Adipose tissue (tissue), 3 donors: ENCODE measurements around the gene KLRF2. TPM values are rescaled to one million over a fixed set of nuclear protein-coding genes. Genes with fewer than 3 reads are reported as not detected.

ENCODE experiments used
- H3K27ac ChIP-seq: one replicate; pipeline ENCODE4 v1.5.1; 2013; ENCODE audit warnings: low read depth, low read length
- WGBS, 3 donors: extraction: QIAGEN DNeasy Blood & Tissue Kit; methylation state at CpG; one replicate each; pipeline ENCODE4 v1.1.7; 2013; 5-methylcytosine and 5-hydroxymethylcytosine counted together
- polyA plus RNA-seq, 3 donors: library from polyadenylated mRNA; stranded (reverse); fragments of 200-250 nt; gene quantifications; one replicate each; pipeline ENCODE4 v1.2.3, GENCODE V29; 2013
- donor health status: healthy with polysubstance abuse.
- donor health status: Bipolar disorder and iron deficiency.
- donor health status: healthy.

The KLRF2 gene
- polyA plus RNA-seq, 3 donors, result not detected

DNA sequence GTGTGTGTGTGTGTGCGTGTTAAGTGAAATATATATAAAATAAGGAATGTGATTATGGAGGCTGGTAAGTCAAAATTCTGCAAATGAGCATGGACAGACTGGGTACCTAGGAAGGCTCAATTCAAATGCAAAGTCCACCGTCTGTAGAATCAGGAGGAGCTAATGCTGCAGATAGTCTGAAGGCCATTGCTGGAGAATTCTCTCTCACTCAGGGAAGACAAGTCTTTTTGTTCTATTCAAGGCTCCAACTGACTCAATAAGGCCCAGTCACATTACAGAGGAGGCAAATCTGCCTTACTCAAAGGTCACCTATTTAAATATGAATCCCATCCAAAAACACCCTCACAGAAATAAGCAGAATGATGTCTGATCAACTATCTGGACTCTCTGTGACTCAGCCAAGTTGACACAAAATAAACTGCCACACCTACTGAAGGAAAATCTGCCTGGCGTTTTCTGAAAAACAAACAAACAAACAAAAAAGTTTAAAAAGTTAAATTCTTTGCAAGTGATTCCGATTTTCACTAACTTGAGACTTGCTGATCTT lies 684 bp upstream of the KLRF2 start:
- whole genome bisulfite sequencing, 3 donors, result 75 to 91% (median 89%) methylated on average over 4 of the region's 4 CpGs
- no peak overlapping the region for H3K27ac ChIP-seq

- no peak overlapping the region for H3K27ac ChIP-seq
- WGBS, 3 donors, result 92 to 94% (median 92%) methylated on average over 5 of the region's 5 CpGs
These were observed 699 bp downstream of the KLRF2 start for GRCh38 chr12:9881988-9882387.

- no peak overlapping the region for H3K27ac ChIP-seq
These were observed 1.9 kb downstream of the KLRF2 start for GRCh38 chr12:9883175-9883574.

GRCh38 chr12:9888665-9889273 lies 7.5 kb downstream of the KLRF2 start:
- 32 to 68% (median 65%) methylated on average over 4 of the region's 4 CpGs for WGBS, 3 donors
- H3K27ac ChIP-seq, result no peak overlapping the region

- no peak overlapping the region for H3K27ac ChIP-seq
- WGBS, 3 donors, result 71 to 85% (median 82%) methylated on average over 6 of the region's 6 CpGs
These were observed 14.1 kb downstream of the KLRF2 start for GRCh38 chr12:9895215-9895971.

GRCh38 chr12:9897535-9897934 lies 16.2 kb downstream of the KLRF2 start:
- H3K27ac ChIP-seq, result no peak overlapping the region
- 73 to 86% (median 78%) methylated on average over 6 of the region's 6 CpGs for WGBS, 3 donors

GRCh38 chr12:9899209-9899608 lies 17.9 kb downstream of the KLRF2 start:
- WGBS, 3 donors, result 75 to 89% (median 81%) methylated on average over 2 of the region's 2 CpGs
- no peak overlapping the region for H3K27ac ChIP-seq

DNA sequence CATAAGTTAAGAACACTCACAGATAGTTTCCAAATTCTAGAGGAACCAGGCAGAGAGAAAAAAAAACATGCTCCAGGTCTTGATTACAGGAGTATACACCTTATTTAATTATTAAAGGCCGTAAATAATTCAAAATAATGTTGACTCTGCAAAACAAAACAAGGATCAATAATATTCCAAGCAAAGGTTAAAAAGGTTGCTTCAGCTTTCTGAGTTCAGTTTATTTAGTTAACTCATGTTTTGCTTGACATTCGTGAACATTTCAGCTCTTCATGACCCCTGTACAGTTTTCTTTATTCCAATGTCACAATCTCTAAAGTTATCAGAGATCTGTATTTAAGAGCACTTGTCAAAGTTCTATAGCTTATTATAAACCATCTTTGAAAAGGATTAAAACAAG lies 19.6 kb downstream of the KLRF2 start:
- 44 to 86% (median 84%) methylated on average over 2 of the region's 2 CpGs for WGBS, 3 donors

GRCh38 chr12:9902539-9903228 lies 21.4 kb downstream of the KLRF2 start:
- H3K27ac ChIP-seq, result no peak overlapping the region
- WGBS, 3 donors, result 82 to 95% (median 91%) methylated on average over 7 of the region's 7 CpGs

More for the DNA sequence above, 19.6 kb downstream of the KLRF2 start:
- H3K27ac ChIP-seq, result no peak overlapping the region

DNA sequence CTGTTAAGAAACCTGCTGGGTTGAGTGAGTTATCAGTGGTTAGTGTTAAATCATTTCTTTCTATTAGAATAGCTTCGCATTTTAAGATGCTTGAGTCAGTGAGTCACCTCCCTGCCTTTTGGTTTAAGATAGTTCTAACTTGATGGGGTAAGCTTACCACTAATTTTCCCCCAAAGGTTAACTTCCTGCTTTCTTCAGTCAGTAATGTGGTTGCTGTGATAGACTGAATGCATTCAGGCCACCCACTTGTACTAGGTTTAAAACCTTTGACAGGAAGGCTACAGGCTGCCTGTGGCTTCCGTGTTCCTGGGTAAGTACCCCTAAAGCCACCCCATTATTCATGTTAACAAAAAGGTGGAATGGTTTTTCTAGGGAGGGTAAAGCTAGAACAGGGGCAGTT lies 25.6 kb downstream of the KLRF2 start:
- H3K27ac ChIP-seq, result no peak overlapping the region
- 61 to 67% (median 62%) methylated on average over 2 of the region's 2 CpGs for WGBS, 3 donors

DNA sequence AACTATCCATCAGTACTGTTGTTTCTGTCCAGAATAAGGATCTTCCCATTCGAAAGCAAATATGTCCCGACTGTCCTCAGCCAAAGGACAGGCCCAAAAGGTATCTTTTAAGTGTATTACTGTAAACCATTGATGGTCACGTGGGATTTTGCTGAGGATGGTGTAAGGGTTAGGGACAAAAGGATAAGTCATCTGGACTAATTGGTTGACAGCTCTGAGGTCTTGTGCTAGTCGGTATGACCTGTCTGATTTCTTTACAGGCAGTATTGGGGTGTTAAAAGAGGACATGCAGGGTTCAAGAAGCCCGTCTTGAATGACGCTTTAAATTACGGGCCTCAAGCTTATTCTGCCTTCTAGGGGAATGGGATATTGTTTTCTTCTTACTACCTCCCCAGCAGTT lies 26.5 kb downstream of the KLRF2 start:
- no peak overlapping the region for H3K27ac ChIP-seq
- 83 to 94% (median 92%) methylated on average over 7 of the region's 7 CpGs for WGBS, 3 donors

DNA sequence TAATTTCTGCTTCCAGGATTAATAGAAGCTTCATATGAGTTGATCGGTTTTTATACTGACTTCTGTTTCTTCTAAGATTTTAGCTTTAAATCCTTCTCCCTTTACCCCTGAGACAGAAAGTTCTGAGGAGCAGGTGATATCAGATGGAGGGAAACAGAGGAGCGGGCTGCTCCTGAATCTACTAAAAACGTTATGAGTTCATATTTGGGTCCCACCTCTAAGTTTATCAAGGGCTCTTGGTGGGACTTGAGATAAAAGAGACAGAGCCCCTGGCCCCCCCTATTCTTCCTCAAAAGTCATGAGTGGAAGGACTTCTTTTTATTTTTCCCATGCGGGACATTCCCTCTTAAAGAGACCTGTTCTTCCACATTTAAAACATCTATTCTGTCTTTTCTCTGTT lies 27.1 kb downstream of the KLRF2 start:
- no peak overlapping the region for H3K27ac ChIP-seq
- 82 to 98% (median 93%) methylated on average over 4 of the region's 4 CpGs for WGBS, 3 donors

DNA sequence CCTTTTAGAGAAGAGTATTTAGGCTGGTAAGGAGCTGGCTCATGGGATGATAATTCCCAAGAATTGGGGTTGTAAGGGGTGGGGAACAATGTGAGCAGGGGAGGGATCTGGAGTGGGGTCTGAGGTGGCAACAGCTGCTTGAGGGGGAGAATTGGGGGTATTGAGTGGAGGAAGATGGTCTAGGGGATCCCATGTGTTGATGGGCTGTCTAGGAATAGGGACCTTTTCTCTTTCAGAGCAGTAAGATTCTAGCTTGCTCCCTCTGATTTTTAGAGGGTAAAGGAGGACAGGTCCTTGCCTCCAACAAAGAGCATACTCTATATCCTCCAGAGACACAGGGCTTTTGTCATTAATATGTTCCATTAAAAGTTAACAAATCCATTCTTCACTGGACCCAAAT lies 28.4 kb downstream of the KLRF2 start:
- no peak overlapping the region for H3K27ac ChIP-seq

DNA sequence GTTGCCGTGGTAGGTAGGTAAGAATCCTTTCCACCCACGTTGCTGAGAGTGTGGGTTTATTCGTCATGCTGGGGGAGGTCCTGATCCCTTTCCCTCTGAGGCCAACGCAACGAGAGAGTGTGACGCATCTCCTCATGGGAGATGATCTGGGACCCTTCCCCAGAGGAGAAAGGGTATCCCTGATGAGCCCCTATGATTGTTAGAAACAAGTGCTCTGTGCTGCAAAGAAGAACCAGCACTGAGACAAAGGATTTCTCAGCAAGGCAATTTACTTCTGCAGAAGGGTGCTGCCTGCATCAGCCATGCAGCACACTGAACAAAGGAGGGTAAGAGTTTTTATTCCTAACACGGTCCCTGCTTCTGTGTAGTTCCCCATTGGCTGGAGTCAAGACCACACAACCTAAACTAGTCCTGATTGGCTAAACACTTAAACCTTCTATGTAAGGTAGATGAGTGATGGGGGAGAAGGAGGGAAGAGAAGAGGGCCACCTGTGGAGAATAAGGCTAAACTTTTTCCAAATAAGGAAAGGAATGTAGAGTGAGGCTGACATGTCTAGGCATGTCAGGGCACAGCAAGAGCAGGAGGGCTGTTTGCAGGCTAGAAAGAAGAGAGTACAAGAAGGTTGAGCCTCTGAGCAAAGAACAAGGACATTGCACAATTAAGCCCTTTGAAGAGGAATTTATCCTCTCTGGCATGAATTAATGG lies 29.6 kb downstream of the KLRF2 start:
- H3K27ac ChIP-seq, result no peak overlapping the region
- WGBS, 3 donors, result 78 to 90% (median 87%) methylated on average over 7 of the region's 7 CpGs

DNA sequence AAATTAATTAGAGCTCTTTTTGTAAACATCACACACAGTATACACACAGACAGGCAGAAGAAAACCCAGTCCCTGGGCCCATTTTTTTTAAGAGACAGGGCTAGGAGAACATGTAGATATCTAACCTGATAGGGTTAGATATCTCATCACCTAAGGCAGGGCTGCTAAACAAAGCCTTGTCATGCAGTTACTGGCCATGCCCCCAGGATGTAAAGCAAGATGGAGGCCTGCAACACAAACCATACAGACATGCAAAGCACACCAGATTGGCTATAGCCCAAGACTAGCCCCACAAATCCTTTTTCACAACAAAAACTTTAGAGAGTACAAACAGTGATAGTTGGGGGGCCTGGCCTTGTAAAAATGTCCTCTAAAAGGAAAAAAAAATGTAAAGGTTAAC lies 30.4 kb downstream of the KLRF2 start:
- H3K27ac ChIP-seq, result no peak overlapping the region

GRCh38 chr12:9919443-9919842 lies 38.2 kb downstream of the KLRF2 start:
- 79 to 95% (median 88%) methylated on average over 3 of the region's 3 CpGs for WGBS, 3 donors
- no peak overlapping the region for H3K27ac ChIP-seq

DNA sequence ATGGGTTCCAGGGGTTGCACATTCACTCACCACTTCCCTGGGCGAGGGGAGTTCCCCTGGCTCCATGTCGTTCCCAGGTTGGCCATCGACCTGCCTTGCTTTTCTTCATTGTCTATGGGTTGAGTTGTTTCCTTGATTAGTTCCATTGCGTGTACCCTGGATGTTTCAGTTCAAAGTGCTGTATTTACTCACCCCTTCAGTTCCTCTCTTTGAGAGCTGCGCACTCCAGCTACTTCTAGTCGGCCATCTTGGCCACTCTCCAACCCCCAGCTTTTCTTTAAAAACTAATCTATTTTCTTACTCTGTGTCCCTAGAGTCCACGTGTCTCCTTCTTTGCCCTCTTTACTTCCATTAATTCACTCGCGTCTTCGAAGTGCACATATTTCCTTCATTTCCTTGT lies 39.2 kb downstream of the KLRF2 start:
- 82 to 86% (median 82%) methylated on average over 10 of the region's 10 CpGs for WGBS, 3 donors
- H3K27ac ChIP-seq, result no peak overlapping the region

DNA sequence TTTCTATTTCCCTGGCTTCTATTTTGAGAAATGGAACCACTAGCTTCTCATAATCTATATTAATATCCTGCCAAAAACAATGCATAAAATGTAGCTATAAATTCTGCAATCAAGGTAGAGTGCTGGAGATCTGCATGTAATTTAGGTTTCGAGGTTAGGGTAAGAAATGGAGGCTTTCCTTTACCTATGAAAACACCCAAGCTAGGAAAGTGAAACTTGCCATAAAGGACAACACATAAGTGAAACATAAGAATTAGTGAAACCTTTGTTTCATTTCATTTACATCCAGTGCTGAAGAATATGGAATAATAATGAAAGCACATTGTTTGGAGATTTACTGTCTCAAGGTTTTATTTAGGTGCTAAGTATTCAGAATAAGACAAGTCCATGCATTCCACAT lies 41.1 kb downstream of the KLRF2 start:
- 86 to 91% (median 90%) methylated on average over 1 of the region's 1 CpG for WGBS, 3 donors
- no peak overlapping the region for H3K27ac ChIP-seq
